IPS DF 4.7 (cell line): ENCODE measurements around the gene MBOAT2.

Experiments used
- DNase-seq: peaks from one replicate; pipeline ENCODE4 v3.0.0-alpha.2; 2013; ENCODE audit warnings: low spot score; ENCODE audit errors: extremely low read depth

MBOAT2 gene

GRCh38 chr2:9018109-9018508 is 14.6 kb upstream of the MBOAT2 start:
- no peak for DNase-seq

- DNase-seq, result no peak
These were observed 13.9 kb upstream of the MBOAT2 start for GRCh38 chr2:9017411-9017810.

GRCh38 chr2:9015998-9016397 is 12.5 kb upstream of the MBOAT2 start:
- no peak for DNase-seq

GRCh38 chr2:9013403-9013802 is 9.9 kb upstream of the MBOAT2 start:
- no peak for DNase-seq

GRCh38 chr2:9010866-9011265 is 7.4 kb upstream of the MBOAT2 start:
- no peak for DNase-seq

GRCh38 chr2:9008951-9009664 is 5.6 kb upstream of the MBOAT2 start:
- DNase-seq, result no peak

- no peak for DNase-seq
These were observed 2.9 kb upstream of the MBOAT2 start for GRCh38 chr2:9006368-9006767.

GRCh38 chr2:9004338-9005204 is 1.1 kb upstream of the MBOAT2 start:
- no peak for DNase-seq

- no peak for DNase-seq
These were observed 193 bp downstream of the MBOAT2 start for GRCh38 chr2:9003366-9003615.

GRCh38 chr2:9002637-9003365 is 683 bp downstream of the MBOAT2 start:
- DNase-seq, result no peak

- no peak for DNase-seq
These were observed 1.2 kb downstream of the MBOAT2 start for GRCh38 chr2:9002313-9002636.

GRCh38 chr2:9001778-9002177 is 1.7 kb downstream of the MBOAT2 start:
- no peak for DNase-seq

GRCh38 chr2:9001229-9001628 is 2.3 kb downstream of the MBOAT2 start:
- DNase-seq, result no peak

- DNase-seq, result no peak
These were observed 3.0 kb downstream of the MBOAT2 start for GRCh38 chr2:9000442-9000841.

- no peak for DNase-seq
These were observed 3.7 kb downstream of the MBOAT2 start for GRCh38 chr2:8999797-9000196.

GRCh38 chr2:8999102-8999446 is 4.4 kb downstream of the MBOAT2 start:
- no peak for DNase-seq

- no peak for DNase-seq
These were observed 4.9 kb downstream of the MBOAT2 start for GRCh38 chr2:8998418-8999101.

- DNase-seq, result no peak
These were observed 5.9 kb downstream of the MBOAT2 start for GRCh38 chr2:8997631-8998030.

- no peak for DNase-seq
These were observed 6.4 kb downstream of the MBOAT2 start for GRCh38 chr2:8997108-8997507.

- no peak for DNase-seq
These were observed 7.5 kb downstream of the MBOAT2 start for GRCh38 chr2:8996006-8996405.

GRCh38 chr2:8994386-8994785 is 9.1 kb downstream of the MBOAT2 start:
- no peak for DNase-seq

- no peak for DNase-seq
These were observed 9.6 kb downstream of the MBOAT2 start for GRCh38 chr2:8993902-8994278.
